GM21360 (cell line): Measurements from ENCODE around the gene FANCC.

ENCODE experiments used
- ATAC-seq: cut with Tn5 transposase; IDR thresholded peaks from one replicate; pipeline ENCODE4 v1.9.1; 2021; ENCODE audit warnings: mild to moderate bottlenecking, moderate library complexity; ENCODE audit not compliant: unreplicated experiment

FANCC gene

DNA sequence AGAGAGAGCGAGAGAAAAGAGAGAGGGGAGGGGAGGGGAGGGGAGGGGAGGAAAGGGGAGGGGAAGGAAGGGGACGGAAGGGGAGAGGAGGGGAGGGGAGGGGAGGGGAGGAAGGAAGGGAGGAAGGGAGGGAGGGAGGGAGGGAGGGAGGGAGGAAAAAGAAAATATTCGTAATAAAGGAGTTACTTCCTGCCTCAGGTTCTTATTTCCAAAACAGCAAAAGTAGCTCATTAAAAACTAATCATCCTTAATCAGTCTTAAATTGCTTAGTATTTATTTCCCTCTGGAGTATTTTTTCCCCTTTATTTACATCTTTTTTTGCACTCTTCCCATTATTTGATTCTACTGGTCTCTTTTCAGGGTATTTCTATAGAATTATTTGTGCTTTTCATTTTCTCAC lies 162.3 kb downstream of the FANCC start:
- ATAC-seq: no peak

- ATAC-seq: no peak
Observed at GRCh38 chr9:95150903-95151302, 166.6 kb downstream of the FANCC start.

DNA sequence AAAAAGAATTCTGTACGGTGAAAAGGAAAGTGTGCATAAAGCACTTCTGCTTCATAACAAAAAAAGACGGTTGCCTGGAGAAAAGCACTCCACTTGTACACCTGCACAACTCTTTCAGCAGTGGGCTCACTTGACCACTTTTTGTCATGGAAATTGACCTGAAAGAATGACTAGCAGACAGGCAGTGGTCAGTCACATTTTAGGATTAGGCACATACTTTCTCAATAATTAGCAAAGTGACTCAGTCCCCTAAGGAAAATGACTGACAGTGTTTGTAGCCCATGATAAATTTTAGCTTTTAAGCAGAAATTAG lies 169.3 kb downstream of the FANCC start:
- no peak for ATAC-seq

DNA sequence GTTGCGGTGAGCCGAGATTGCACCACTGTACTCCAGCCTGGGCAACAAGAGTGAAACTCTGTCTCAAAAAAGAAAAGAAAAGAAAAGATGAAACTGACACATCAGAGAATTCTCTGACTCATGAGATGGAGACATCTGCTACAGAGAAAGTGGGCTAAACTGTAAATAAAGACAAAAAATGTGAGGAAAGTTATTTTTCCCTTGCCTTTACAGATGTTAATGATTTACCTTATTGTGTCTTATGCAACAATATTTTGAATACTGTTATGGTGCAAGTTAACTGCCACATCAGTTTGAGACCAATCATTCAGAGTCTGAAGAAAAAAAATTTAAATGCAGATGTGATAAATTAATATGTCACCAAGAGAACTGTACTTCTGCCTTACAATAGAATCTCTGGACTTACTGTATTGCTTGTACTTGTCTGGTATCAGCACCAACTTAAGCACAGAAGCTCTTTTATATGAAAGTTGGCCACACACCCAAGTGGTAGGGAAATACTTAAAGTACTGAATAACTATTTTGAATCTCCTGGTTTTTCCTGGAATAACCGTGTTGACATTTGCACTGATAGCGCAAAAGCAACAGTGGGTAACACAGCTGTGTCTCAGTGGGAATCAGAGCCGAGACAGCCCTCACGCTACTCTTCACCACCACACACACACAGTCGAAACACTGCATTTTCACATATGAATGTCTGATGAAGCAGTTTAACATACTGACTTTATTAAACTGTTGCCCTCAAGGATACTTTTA lies 169.9 kb downstream of the FANCC start:
- no peak for ATAC-seq

GRCh38 chr9:95143591-95144561 lies 173.6 kb downstream of the FANCC start:
- ATAC-seq: no peak

DNA sequence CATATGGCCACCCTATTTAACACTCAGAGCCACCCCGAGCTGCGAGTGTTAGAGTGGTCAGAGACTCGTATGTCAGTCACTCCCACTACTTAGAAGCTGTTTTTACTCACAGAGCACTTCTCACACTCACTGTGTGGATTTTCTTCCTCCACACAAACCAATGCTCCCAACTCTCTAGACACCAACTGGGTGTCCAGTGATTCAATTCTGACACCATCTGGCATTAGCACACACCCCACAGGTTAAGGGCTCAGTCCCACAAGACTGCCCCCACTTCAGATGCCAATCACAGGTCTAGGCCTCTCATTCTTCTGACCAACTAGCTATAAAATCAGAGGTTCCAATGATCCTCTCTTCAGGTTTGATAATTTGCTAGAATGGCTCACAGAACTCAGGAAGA lies 174.8 kb downstream of the FANCC start:
- ATAC-seq: no peak

GRCh38 chr9:95142315-95142714 lies 175.2 kb downstream of the FANCC start:
- no peak for ATAC-seq

- ATAC-seq: no peak
Observed at GRCh38 chr9:95140821-95141220, 176.7 kb downstream of the FANCC start.

DNA sequence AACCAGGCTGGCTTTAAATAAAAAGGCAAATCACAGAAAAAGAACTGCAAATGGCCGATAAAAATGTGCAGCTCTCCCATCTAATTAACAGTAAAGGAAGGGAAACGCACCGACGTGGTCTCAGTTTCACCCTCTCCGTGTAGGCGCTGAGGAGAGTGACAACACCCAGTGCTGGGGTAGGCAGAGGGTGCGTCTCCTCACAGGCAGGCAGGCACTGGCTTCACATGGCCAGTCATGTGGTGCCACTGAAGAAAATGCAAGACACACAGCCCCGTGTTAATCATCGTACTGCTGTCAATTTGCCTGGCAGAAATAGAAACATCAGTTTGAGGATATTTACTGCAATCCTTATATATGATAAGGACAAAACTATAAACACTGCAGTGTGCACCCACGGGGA lies 178.4 kb downstream of the FANCC start:
- ATAC-seq: no peak

DNA sequence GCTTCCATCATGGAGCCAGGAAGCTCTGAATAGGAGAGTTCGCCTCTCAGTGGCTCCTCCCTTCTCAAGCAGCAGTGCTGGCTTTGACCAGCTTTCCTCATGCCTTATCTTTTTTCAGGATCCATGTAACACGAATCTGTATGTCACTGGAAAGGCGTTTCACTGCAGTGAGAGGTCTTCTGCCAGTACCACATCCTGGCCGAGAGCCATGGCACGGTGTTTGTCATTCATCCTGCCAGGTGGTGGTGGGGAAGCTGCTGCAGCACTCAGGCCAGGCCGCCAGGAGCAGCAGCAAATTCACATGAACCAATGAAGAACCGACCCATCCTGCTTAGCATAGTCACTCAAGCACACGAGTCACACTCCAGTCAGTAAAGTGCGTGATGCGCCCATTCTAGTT lies 179.0 kb downstream of the FANCC start:
- no peak for ATAC-seq

DNA sequence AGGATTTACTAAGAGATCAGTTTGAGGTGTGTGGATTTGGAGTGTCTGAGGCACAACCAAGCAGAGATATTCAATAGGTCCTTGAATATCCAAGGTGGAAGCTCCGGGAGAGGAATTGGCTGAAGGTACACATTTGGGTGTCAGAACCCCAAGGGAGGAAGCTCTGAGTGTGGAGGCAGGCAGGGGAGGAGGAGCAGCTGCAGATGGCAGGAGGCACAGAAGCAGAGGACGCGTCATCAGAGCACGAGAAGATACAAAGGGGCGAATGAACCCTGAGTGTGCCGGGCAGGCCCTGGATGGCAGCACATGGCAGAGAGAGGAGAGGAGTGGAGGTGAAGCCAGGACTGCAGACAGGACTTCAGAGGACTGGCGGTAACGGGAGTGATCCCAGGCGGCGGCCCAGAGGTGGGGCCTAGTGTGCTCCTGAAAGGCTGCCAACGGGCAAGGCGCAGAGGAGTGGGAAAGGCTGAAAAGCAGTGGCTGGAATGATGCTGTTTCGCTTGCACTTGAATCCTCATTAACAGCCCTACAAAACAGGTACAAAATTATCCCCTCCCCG lies 179.8 kb downstream of the FANCC start:
- no peak for ATAC-seq

- no peak for ATAC-seq
Observed at GRCh38 chr9:95135756-95136155, 181.8 kb downstream of the FANCC start.

- ATAC-seq: no peak
Observed at GRCh38 chr9:95134457-95134881, 183.0 kb downstream of the FANCC start.

DNA sequence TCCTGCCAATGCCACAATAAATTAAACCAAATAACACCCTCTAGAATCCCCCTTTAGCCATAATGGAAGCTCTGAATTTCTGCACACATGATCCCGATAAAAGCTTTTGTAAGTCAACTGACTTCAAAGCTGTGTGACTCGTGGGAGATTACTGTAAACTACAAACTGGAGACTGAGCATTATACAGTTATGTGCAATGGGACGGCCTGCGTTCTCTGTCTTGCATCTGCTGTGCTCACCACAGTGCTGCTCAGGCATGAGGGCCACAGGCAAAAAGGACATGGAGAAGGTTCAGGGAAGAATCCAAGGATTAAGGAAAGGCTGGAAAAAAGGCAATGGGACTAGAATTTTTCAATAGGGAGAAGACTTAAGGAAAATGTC lies 184.2 kb downstream of the FANCC start:
- ATAC-seq: no peak

DNA sequence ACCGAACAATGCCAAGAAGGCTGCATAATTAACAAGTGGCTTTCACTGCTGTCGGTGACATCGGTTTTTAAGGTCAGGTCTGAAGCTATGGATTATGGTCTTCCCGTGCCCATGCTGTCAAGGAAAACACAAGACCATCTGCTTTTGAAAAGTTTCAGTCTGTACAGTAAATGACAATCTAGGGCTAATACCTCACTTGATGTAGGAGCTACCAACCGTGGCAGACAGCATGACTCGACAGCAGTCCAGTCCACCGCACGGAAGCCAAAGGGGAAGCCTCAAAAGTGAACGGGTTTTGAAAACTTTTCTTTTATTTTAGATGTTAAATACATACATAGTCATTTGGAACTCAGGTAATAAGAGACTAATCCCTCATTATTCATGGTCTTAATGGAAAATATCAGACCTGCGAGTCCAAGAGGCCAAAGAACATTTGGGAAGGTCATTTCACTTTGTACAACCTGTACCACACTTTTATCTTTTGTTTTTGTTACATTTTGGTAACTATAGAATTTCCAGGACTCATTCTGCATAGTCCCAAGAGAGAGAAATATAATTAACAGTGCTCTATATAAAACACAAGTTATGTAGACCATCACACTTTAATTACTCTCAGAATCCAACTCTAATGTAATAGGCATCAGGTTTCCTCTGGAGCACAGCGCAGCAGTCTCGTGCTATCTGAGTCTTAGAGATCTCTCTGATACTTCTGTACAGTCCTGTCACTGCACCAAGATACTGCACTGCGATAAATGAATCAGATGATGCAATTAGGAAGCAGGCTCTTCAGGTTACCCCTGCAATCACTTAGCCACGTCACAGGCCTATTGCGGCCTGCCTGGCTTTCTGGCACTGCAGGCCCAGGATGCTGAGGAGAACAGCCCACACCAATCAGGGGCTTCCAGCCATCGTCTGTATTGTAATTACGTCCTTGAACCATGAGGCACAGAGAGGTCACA lies 184.9 kb downstream of the FANCC start:
- no peak for ATAC-seq

GRCh38 chr9:95131023-95131943 lies 186.2 kb downstream of the FANCC start:
- ATAC-seq: no peak

DNA sequence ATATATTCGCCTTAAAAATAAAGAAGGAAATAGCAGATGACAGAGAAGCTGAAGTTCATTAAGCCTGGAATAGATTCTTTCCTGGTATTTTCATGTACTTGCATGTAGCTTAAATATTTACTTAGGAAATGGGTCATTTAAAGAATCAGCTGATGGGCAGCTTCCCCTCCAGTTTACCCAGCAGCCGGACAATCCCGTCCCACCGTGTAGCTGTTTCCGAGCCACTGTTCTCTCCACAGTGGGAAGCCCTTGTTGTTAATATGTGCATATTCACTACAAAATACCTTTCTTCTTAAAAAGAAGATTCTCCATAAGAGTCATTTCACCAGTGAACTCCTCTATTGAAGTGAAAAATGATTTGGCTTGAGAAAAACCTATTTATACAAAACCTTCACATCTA lies 187.0 kb downstream of the FANCC start:
- ATAC-seq: no peak

DNA sequence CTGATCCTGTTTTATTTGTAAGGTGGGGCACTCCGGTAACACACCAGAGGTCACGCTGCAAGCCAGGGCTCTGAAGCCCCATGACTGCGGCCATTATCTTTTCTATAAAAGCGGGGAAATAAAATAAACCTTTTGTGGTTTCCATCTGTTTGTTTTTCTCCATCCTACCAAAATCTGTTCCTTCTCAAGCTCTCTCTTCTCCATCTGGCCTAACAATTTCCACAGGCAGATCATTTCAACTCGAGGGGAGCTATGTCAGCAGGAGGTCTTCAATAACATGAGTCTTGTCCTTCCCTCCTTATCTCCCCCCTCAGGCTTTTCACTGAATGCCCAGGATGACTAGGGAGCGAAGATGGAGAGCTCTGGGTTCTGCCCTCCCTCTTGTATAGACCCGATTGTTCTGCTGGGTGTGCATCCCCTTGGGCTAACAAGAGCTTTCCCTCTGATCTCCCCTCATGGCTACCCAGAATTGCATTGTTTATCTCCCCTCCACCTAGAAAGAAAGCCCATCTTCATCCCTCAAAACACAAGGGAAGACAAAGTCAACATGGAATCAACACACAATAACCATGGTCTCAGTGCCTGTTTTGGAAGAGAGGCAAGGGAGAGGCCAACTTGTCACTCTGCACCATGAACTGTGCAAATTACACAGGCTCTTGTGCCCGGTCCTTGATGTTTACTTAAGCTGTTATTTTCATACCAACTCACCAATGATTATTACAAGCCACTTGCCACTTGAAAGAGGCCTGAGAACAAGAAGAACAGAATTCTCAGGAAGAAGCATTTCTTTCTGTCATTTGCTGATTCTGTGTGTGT lies 187.8 kb downstream of the FANCC start:
- ATAC-seq: no peak

DNA sequence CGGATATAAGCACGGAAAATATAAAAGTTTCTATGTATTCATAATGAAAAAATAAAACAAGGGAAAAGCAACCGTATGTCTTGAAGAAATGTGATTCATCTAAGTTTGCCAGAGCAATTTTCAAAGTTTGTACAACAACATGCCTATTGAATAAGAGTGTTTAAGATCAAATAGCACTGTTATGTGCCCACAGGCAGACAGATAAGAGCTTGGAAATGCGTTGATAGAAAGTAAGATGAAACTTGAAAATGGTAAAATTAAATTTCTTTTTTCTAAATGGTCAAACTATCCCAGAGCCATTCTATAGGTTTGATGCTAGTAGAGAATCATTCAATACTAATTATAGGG lies 189.4 kb downstream of the FANCC start:
- ATAC-seq: no peak
